ENCODE measurements around the gene TXLNA.
A peak's percentile ranks its signal among the peaks of the same experiment; 100 is the strongest.

Gene TXLNA

DNA sequence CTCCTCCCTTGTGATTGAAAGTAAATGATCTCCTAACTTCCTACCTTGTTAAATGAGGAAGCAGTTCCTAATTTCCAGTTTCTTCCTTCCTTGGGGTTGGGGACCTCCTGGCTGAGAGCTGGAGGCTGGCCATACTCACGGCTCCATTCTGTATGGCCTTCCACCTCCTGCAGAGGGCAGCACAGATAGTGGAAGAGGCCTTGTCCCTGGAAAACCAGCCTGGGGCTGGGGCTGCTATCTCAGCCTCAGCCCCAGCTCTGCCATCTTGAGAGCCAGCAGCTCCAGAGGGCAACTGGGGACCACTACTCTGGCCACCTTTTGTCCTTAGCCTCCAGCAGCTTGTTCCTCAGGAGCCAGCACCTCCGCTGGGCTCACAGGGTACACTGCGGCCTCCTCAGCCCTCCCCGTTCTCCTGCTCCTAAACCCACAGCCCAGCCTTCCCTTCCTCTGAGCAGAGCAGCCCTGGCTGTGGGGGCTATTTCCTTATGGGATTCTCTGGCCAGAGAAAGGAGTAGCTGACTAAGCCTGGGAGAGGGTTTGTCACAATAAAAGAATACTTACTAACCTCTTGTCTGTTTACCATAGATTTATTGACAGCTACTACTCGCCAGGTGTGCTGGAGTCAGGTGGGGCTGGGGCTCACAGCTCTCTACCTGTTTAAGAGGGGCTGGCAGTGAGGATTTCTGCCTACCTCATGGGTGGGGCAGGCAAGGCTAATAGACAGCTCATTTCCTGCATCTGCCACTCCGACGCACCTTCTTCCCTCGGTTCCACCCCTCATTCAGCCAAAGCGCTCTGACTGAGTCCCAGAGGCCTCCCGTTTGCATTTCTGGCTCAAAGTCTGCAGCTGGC is 36.4 kb downstream of the TXLNA start:
- peak; percentile 28 for DNase-seq

DNA sequence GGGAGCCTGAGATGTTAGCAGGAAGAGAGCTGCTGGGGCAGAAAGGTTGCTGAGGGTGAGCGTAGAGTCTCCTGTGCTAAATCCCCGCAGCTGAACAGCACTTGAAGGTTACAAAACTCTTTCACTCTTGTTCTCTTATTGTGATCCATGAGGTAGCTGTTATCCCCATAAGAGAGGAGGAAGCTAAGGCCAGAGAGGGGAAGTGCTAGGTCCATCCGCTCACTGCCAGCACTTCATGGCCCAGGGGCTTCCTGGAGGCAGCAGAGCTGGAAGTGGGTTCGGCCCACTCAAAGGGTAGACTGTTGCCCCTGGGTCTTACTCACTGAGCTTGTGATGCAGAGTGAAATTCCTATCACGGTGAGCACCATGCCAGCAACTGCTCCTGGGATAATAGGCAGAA is 37.1 kb downstream of the TXLNA start:
- no peak for DNase-seq

DNA sequence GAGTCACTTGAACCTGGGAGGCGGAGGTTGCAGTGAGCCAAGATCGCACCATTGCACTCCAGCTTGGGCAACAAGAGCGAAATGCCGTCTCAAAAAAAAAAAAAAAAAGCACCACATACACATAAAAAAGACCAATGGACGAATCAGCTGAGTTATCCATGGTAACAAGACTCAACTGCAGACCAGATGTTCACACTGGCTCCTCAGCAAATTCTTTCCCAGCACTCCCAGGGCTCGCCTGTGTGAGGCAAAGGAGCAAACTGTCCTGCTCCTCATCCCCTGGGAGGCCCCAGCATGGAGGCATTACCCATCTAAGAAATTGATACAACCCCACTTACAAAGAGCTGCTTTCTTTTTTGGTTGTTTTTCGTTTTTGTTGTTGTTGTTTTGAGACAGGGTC is 39.5 kb downstream of the TXLNA start:
- DNase-seq, result no peak

DNA sequence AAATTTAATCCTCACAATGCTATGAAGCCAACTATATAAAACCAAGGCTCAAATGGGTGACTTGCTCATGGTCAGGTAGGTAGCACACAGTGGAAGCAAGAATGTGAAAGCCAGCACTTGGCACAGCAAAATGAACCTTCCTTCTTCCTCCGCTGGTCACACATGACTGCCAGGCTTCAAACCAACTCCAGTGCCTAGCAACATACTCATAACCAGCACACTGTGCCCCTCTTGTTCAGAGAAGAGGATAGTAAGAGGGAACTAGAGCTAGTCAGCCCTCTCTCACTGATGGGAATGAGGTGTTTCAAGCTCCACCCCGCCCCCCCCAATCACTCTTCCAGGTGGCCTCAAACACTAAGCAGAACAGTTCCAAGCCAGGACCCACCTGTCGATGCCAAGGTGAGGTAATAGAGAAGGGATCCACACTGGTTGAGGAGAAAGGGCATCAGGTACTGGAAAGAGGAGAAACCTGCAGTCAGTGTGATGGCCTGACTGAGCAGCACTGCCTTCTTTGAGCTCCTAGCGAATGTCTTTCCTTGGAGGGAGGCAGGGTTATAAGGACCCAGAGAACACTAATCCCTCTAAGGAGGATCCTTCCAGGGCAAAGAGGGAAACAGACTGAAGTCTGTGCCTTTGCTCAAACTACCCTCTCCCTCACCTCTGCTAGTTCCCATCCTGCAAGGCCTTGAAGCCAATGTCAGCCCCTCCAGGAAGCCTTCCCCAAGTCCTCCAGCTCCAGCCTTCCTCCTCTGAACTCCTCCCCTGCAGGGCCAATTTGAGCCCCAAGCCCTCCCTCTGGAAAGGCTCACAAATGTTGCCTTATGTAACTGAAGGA is 41.5 kb downstream of the TXLNA start:
- DNase-seq, result peak; percentile 12

DNA sequence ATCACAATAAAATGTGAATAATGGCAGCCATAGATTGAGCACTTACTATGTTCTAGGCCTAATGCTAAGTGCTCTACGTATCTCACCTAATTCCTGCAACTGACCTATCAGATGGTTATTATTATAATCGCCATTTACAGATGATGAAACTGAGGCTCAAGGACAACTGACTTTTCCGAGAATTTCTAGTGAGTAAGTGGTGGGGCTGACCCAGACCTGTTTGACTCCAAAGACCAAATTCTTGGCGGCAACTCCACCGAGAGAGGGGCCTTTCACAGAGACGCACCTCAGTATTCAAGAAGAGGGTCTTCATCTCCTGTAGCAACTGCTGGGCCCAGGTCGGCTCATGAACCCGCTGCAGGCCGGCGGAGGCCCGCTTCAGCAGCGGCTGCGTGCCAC is 42.1 kb downstream of the TXLNA start:
- no peak for DNase-seq

GRCh38 chr1:32221980-32222755 is 42.7 kb downstream of the TXLNA start, which contains the start of the genes EIF3I and TMEM234:
Gene EIF3I (plus strand): TSS chr1:32222407. CDS start chr1:32222442, 35 bp downstream.
Gene TMEM234 (minus strand): TSS chr1:32222353. CDS start chr1:32222322, 31 bp downstream.
- DNase-seq, result peak; percentile 90

GRCh38 chr1:32223683-32224082 is 44.2 kb downstream of the TXLNA start:
- no peak for DNase-seq

DNA sequence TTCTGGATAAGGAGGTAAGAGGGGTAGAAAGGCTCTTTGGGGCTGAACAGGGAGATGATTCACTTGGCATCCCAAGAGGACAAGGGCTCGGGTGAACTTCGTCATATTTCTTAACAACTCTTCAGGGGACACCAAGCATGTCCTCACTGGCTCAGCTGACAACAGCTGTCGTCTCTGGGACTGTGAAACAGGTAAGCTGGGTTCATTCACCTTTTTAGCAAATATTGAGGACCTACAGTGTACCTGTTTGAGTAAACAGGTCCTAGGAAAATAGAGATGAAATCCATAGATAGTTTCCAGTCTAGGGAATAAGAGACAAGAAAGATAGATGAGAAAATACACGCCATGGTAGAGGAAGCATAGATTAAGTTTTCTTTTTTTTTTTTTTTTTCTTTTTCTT is 44.8 kb downstream of the TXLNA start:
- no peak for DNase-seq

GRCh38 chr1:32228771-32229170 is 49.3 kb downstream of the TXLNA start:
- DNase-seq, result no peak

GRCh38 chr1:32231843-32232432 is 52.5 kb downstream of the TXLNA start:
- DNase-seq, result no peak

GRCh38 chr1:32232558-32233304 is 53.3 kb downstream of the TXLNA start:
- DNase-seq, result no peak

DNA sequence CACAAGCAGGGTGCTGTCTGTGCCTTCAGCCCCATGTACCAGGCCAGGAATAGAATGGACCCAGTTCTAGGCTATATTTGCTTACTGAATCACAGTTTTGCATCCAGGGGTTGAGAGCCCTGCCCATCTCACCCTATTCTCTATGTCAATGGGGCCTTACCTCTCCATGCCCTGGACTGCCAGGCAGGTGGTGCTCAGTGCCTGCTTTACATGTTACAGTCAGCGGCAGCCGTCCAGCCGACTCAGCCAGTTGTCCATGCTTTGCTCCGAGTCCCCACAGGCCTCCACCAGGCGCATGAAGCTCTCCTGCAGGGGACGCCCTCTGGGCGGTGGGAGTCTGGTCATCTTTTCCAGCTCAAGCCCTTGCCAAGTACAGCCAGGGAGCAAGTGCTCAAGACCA is 55.3 kb downstream of the TXLNA start:
- DNase-seq, result no peak

- peak; percentile 52 for DNase-seq
Observed at GRCh38 chr1:32239337-32239736, 59.9 kb downstream of the TXLNA start.

- peak; percentile 68 for DNase-seq
Observed at GRCh38 chr1:32239790-32240139, 60.3 kb downstream of the TXLNA start.

DNA sequence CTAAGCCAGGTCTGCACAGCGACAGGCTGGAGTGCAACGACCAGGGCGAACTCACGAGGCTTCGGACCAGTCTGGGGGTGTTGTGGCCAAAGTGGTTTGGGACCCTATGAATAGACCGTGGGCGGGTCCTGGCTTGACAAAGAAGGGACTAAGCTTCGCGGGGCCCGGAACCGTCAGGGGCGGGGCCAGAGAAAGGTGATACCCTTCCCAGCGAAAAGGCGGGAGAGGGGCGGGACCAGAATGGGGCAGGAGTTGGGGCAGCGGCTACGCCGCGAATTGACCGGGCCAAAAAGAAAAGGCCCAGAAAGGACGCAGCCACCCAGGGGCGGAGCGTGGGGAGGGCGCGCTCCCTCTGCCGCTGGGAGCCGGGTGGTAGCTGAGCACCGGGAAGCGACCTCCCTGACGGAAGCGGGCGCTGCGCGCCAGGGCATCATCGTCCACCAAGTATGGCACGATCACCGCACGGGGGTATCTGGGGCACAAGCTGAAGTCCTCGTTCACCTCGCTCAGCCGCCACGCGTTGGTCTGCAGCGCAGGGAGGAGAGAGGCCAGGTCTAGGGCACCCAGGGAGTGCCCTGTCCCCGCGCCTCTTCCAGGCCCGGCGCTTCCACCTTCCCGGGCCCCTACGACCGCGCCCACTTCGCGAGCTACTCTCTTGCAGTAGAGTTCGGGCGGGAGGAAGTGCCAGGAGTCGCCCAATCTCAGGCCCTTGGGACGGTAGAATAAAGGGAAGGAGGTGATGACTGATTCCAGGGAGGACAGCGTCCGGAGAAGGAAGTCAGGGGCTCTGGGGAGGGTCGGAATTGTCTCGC is 60.9 kb downstream of the TXLNA start:
- peak; percentile 91 for DNase-seq

DNA sequence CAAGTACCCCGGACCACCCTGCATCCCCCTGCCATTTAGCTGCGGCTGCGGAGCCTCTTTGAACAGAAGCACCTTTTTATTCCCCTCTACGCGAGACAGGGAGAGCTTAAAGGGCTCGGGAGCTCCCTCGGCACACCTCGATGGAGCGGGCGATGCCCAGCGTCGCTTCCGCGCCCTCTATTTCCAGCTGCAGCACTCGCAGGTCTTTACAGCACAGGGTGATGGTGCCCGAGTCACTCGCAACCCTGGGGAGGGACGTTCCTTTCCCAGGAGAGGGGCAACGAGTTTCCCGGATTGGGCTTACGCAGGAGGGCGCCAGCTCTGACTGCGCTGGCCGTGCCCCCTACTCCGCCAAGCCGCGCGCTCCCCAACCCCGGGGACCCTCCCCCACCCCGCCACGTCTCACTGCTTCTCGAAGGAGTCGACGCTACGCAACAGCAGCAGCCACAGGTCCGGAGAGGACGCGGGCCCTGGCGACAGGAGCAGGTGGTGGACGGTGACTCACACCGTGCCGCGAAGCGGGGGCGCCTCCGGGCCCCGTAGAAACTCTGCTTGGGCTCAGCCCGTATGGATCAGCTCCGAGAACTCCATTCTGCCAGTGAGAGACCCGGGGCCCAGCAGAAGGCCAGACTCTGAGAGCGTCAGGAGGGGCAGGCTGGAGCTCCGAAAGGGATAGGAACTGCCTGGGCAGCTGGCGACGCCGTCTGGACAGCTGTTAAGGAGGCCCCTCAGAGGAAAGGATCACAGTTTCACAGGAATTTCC is 61.7 kb downstream of the TXLNA start:
- DNase-seq, result peak; percentile 67

GRCh38 chr1:32242341-32242851 is 62.9 kb downstream of the TXLNA start:
- peak; percentile 5 for DNase-seq

- no peak for DNase-seq
Observed at GRCh38 chr1:32246888-32247273, 67.4 kb downstream of the TXLNA start, which contains the start of gene FAM167B. Gene FAM167B (plus strand): TSS chr1:32247222. CDS start chr1:32247422, 200 bp downstream.

GRCh38 chr1:32247452-32247851 is 68.0 kb downstream of the TXLNA start:
- DNase-seq, result no peak
